Stimulated activated CD4-positive, alpha-beta T cell treated with anti-CD3 and anti-CD28 coated beads, Interleukin-4, amount 100 ng/mL, for 1 hour (primary cell): ENCODE measurements around the gene SNRPA.
"Not testable (repeated sequence)": the region's sequence is repeated elsewhere in the genome, so short reads cannot be mapped to it uniquely, and the experiment has no call there.

Experiments used
- DNase-seq: peaks from one replicate; pipeline ENCODE4 v3.0.0-alpha.2; 2020

Gene SNRPA

DNA sequence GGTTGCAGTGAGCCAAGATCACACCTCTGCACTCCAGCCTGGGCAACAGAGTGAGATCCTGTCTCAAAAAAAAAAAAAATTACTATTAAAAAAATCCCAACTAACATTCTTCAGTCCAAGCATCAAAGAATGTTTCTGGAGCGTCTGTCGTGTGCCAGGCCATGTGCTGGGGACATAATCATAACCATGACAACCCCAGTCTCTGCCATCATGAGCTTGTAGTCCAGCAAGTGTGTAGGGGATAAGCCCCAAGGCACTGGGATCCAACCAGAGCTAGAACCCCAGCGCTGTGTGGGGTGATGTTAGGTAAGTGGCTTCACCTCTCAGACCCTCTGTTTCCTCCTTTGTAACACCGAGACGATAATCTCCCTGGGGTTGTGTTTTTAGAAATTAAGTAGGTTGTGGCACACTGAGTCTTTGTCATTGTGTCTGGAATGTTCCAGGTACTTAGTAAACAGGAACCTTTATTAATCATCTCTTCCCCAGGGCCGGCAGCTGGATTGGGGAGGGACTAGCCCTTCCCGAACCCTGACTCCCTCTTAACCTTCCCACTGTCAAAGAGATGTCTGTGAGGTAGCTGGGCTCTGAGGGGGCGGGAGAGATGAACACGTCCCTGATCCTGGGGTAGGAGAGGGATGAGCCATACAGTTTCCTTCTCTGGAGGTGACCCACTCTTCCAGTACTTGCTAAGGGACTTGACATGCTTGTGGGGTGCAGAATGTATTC, 28.9 kb upstream of the SNRPA start:
- DNase-seq = no peak

DNA sequence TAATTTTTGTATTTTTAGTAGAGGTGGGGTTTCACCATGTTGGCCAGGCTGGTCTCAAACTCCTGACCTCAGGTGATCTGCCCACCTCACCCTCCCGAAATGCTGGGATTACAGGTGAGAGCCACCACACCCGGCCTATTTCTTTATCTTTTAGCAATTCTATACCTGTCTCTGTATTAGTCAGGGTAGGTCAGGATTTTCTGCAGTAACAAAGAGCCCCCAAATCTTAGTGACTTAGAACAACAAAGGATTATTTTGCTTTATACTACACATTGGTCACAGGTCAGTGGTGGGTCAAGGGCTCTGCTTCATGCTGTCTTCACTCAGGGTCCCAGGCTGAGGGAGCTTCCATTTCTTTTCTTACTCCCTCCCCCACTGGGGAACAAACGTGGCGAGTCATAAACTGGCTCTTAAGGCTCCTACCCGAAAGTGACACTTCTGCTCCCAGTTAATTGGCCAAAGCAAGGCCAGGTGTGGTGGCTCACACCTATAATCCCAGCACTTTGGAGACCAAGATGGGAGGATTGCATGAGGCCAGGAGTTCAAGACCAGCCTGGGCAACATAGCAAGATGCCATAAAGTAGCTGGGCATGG, 27.2 kb upstream of the SNRPA start:
- no peak for DNase-seq

DNA sequence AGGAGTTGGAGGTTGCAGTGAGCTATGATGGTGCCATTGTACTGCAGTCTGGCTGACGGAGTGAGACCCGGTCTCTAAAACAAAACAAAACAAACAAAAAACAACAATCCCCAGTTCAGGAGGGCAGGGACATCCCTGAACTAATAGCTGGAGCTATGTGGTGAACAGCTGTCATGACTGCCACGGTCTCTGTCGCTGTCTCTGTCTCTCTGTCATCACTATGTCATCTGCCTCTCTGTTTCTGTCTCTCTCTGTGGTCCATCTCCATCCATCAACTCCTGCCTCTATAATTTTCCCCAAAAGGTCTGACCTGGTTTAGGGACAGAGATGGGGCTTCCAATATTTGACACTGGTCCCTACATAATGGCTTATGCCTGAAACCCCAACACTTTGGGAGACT, 26.7 kb upstream of the SNRPA start:
- DNase-seq = no peak

DNA sequence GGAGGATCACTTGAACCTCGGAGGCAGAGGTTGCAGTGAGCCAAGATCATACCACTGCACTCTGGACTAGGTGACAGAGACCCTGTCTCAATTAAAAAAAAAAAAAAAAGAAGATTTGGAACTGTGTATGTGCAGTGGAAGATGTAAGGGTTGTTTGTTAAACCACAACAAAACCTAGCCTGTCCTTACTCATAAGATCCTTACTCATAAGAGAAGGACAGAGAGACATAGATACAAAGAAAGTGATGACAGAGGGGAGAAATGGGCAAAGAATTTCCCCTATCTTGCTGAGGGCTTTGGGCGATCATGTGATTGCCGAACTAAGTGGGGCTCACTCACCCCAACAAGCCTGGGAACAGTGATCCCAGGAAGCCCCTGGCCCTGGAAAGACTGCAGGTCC, 26.1 kb upstream of the SNRPA start:
- no peak for DNase-seq

DNA sequence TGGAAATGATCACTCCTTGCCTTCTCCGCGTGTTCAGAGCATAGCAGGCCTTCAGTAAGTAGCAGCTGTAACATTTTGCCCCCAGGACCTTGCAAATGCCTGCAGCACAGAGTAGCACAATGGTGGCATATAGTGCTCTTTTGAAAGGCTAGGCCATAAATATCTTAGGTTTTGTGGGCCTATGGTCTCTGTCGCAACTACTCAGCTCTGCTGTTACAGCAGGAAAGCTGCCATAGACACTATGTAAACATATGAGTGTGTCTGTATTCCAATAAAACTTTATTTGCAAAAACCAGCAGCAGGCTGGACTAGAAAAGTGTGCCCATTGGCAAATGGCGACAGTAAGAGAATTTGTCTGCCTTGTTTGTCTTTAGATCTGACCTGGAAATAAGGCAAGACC, 24.7 kb upstream of the SNRPA start:
- no peak for DNase-seq

DNA sequence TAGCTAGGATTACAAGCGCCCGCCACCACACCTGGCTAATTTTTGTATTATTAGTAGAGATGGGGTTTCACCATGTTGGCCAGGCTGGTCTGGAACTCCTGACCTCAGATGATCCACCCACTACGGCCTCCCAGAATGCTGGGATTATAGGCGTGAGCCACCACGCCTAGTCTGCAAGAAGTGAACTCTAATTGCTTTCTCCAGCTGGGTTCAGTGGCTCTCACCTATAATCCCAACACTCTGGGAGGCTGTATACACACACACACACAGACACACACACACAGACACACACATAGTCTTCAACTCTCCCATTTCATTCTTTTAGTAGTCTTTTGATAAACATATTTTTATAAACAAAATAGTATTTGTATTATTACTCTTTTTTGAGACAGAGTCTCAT, 20.9 kb upstream of the SNRPA start:
- not testable (repeated sequence) for DNase-seq

DNA sequence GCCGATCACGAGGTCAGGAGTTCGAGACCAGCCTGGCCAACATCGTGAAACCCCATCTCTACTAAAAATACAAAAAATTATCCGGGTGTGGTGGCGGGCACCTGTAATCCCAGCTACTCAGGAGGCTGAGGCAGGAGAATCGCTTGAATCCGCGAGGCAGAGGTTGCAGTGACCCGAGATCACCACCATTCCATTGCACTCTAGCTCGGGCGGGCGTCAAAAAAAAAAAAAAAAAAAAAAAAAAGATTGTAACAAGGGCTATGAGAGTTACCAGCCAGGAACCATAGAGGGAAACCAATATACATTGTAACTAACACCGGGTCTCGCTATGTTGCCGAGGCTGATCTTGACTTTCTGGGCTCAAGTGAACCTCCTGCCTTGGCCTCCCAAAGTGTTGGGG, 18.7 kb upstream of the SNRPA start:
- DNase-seq = not testable (repeated sequence)

DNA sequence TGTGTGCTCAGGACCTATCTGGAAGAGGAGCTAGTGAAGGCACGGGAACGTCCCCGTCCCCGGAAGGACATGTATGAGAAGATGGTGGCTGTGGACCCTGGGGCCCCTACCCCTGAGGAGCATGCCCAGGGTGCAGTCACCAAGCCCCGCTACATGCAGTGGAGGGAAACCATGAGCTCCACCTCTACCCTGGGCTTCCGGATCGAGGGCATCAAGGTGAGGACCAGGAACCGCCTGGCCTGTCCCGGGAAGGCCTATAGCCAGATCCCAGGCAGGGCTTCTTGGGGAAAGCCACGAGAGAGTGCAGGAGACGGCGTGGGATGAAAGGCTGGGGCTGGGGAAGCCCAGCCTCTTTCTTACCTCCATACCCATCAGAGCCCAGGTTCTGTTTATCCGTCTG, 17.9 kb upstream of the SNRPA start:
- no peak for DNase-seq

DNA sequence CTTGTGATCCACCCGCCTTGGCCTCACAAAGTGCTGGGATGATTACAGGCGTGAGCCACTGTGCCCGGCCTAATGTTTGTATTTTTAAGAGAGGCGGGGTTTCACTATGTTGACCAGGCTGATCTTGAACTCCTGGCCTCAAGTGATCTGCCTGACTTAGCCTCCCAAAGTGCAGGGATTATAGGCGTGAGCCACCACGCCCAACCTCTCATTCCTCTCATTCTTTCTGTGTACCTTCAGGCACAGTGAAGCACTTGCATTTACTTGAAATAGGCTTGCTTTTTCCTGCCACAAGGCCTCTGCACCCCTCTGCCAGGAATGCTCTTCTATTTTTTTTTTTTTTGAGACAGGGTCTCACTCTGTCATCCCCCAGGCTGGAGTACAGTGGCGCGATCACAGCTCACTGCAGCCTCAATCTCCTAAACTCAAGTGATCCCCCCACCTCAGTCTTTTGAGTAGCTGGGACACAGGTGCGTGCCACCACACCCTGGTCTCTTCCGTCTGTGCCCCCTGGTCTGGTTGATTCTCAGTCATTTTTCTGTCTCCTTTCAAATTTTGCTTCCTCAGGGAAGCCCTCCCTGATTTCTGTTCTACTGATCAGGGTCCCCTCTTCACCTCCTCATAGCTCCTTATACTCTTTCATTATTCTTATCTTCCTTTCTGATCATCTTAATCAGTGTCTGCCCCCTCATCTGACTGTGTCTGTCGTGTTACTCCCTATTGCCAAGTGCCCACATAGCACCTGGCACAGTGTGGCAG, 15.8 kb upstream of the SNRPA start:
- DNase-seq = no peak

DNA sequence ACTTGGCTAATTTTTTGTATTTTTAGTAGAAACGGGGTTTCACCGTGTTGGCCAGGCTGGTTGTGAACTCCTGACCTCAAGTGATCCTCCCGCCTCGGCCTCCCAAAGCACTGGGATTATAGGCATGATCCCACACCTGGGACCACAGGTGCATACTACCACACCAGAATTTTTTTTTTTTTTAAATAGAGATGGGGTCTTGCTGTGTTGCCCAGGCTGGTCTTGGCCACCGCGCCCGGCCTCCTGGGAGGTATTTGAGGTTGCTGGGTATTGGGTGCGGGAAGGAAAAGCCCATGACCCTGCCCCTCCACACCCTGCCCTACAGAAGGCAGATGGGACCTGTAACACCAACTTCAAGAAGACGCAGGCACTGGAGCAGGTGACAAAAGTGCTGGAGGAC, 14.3 kb upstream of the SNRPA start:
- DNase-seq = no peak

DNA sequence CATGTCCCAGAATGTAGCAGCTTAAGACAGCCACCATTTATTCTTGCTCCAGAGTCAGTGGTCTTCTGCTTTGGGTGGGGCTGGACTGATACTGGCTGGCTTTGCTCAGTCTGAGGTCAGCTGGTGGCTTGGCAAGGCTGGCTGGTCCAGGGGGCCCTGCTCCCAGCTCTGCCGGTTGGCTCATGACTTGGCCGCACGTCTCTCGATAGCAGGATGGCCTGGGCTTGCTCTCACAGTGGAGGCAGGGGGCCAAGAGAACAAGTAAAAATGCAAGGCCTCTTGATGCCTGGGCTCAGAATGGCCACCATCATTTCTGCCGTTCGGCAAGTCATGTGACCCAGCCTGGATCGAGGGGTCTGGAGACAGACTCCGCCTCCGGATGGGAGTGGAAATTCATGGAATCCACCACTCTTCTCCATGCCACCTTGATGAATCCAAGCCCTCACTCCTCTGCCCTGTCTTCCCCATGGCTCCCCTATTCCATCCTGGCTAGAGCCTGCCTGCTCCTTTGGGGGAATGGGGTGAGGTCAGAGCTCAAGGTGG, 13.8 kb upstream of the SNRPA start:
- no peak for DNase-seq

DNA sequence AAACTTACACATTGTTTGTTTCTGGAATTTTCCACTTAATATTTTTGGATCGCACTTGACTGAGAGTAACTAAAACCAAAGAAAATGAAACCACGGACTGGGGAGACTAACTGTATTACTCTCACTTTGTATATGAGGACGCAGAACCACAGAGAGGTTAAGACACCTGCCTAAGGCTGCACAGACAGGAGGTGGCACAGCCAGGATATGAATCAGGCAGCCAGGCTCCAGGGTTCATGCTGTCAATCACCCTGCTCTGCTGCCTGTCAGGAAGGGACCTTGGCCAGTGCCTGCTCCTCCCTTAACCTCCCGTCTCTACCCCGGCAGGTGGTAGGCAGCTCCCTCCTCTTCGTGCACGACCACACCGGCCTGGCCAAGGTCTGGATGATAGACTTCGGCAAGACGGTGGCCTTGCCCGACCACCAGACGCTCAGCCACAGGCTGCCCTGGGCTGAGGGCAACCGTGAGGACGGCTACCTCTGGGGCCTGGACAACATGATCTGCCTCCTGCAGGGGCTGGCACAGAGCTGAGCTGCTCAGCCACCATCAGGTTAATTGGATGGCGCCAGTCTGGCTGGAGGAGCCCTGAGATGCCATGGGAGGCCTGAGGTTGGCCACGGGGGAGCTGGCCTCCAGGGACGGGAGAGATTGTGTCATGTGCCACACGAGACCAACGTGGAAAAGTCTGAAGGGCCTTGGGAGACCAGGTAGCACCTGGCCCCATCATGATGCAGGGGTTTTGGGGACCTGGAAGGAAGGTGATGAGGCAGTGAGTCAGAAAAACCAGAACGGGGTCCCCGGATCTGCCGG, 11.8 kb upstream of the SNRPA start:
- DNase-seq = no peak

DNA sequence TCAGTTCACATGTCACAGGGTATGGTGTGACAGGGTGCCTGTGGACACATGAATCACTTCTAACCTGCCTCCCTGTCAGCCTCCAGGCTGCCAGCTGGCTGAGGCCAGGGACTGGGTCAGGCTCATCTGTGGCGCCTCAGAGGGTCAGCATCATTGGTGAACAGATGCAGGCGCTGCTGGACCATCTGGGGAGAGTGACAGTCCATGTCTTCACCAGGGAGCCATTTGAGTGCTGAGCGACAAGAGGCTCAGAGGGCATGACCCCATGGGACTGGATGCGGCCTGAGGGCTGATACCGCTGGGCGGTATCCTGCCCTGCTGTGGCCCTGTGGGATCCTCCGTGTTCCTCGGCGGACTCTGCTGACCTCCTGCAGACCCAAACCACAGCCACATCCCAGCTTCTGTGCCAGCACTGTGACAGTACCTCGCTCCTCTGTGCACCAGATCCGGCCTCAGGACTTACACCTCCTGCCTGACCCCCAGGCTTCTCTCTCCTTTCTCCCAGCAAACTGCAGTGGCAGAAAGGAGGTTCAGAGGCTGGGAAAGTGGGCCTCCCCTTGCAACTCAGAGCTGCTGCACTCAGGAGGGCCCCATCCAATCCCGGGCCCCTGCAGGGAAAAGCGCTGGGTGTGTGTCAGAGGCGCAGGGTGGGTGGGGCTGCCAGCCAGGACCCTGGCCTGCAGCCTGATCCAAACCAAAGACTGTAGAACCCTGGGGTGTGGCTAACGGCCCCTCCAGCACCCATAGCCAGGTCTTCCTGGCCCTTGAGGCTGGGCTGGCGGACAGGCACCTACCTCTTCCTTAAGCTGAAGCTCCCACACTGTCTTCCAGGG, 10.9 kb upstream of the SNRPA start:
- DNase-seq = no peak

DNA sequence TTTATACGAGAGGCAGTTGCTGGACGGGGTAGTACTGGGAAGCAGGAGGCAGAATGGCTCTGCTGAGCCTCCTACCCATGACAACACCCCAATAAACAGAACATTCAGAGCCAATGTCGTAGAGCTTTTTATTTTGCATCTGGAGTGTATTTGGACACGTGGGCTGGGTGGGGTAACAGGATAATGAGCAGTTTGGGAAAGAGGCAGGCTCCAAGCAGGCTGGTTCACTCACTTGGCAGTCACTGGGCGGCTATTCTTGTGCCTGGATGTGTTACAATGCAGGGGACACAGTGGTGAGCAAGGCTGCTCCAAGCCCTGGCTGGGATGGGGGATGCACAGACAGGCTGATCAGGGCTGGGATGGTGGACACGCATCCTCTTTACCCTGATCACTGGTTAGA, 10.3 kb upstream of the SNRPA start:
- DNase-seq = no peak

DNA sequence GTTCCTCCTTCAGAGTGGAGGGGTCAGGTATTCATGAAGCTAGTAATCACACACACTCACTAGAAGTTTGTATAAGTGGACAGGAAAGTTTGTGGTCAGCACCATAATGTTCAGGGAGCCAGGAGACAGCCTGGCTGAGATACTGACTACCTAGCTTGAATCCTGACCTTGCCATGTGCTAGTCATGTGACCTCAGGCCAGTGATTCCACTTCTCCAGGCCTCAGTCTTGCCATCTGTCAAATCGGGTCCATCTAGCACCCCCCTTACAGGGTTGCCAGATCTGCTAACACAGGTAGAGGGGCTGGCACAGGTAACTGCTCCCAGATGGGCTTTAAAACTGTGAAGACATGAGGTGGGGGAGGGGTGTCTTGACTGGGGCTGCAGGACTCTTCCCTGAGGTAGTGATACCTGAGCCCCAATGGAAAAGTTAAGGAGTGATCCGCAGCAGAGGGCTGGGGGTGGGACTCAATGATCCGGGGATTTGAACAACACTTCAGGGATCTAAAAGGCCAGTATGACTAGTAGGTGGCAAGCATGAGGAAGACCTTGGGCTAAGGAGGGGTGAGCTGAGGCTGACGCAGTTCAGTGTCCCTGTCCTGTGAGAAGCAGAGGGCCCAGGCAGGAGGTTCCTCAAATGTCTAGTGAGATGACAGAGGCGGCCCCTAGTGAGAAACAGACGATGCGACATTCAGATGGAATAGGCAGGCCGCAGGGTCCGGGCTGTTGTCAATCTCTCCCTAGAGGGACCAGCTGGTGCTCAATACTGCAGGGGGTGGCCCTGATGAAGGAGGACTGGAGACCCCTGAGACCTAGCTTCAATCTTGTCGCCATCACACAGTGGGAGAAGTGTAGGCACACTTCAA, 9.2 kb upstream of the SNRPA start:
- no peak for DNase-seq

DNA sequence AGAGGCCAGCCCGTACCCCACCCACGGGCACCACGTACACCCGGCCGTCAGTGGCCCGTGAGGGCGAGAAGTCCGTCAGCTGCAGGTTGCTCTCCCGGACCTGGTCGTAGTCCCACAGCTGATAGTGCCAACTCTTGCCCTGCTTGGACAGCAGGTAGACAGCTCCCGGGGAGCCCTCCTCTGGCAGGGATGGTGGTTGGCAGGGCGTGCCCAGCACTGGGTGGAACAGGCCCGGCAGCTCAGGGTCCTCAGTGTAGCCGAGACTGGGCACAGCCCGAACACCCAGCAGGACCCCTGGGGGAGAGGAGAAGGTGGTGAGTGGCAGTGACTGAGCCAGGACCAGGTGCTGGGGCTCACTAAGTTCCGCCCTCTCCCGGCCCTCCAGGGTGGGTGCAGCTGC, 8.5 kb upstream of the SNRPA start:
- DNase-seq = no peak

DNA sequence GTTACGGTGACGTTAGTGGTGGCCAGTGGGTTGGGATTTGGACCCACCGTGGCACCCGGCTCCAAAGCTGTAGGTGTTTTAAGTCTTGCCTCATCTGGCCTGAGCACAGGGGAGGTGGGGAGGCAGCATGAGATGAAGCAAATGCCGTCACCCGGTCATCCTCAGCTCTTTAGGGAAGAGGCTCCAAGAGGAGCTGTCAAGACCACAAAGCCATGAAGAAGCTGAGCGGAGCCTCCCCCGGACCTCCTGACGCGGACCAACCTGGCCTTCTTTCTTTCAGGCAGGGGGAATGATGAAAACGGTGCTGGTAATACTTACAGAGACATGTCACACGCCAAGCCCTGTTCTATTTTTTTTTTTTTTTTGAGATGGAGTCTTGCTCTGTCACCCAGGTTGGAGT, 8.1 kb upstream of the SNRPA start:
- DNase-seq = no peak

DNA sequence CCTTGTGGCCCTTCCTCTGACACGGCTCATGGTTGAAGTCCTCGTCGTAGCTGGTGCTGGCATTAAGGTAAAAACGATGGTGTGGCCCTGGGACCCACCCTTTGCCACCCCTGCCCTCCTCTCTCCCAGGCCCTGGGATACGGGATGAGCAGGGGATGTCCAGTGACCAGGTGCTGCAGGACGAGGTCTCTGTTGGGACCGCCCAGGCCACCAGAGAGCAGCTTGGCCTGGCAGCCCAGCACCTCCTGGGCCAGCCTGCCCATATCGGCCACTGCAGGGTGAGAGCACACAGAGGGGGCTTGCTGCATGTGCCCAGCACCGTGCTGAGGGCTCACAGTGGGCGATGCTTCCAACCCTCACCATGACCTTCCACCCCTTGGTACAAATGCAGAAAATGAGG, 7.1 kb upstream of the SNRPA start:
- no peak for DNase-seq

DNA sequence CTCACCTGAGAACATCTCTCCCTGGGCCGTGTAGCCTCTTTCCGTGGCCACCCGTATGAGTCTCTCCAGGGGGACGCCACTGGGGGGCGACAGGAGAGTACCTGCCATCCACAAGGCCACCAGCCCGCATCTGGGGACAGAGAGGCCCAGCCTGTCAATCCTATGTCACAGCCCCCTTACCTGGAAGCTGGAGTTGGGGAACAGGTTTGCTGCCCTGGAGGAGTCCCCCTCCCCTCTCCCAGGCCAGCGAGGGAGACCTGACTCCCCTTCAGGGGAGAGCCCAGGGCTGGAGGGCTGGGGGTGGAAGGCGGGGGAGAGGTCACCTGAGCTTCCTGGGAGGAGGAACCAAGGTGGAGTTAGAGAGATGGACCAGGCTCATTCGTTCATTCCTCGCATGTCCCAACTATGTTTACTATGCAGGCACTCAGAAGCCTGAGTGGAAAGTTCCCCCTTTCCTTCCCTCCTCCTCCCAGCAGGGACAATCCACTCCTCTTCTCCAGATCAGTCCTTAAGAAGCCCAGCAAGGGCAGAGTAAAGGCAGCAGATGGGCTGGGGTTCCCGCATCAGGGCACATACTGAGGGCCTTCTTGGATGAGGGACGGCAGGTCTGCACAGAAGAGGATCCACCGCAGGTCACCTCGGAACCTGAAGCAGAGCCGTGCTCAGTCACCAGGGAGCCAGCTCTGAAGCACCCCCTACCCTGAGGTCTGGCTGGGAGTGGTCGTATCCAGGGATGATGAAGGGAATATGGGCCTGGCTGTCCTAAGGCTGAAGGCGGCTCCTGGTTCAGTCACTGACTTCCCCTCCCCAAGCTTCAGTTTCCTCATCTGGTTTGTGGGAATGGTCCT, 6.2 kb upstream of the SNRPA start:
- DNase-seq = no peak

DNA sequence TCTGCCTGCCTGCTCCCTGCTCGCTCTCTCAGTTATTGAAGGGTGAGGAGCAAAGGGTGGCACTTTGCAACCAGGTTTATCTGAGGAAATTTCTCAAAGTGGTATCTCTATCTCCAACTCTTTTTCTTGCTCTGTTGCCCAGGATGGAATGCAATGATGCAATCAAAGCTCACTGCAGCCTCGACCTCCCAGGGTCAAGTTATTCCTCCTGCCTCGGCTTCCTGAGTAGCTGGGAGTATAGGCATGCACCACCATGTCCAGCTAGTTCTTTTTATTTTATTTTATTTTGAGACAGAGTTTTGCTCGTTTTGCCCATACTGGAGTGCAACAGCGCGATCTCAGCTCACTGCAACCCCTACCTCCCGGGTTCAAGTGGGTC, 5.6 kb upstream of the SNRPA start:
- DNase-seq = no peak
